Activated CD4-positive, alpha-beta T cell treated with anti-CD3 and anti-CD28 coated beads, Interleukin-2, amount 50 U/mL, for 16 hours (primary cell): ENCODE measurements around the gene OGN.
A peak's percentile ranks its signal among the peaks of the same experiment; 100 is the strongest.

Experiments
- DNase-seq: peaks from one replicate; pipeline ENCODE4 v3.0.0-alpha.2; 2020

The OGN gene

DNA sequence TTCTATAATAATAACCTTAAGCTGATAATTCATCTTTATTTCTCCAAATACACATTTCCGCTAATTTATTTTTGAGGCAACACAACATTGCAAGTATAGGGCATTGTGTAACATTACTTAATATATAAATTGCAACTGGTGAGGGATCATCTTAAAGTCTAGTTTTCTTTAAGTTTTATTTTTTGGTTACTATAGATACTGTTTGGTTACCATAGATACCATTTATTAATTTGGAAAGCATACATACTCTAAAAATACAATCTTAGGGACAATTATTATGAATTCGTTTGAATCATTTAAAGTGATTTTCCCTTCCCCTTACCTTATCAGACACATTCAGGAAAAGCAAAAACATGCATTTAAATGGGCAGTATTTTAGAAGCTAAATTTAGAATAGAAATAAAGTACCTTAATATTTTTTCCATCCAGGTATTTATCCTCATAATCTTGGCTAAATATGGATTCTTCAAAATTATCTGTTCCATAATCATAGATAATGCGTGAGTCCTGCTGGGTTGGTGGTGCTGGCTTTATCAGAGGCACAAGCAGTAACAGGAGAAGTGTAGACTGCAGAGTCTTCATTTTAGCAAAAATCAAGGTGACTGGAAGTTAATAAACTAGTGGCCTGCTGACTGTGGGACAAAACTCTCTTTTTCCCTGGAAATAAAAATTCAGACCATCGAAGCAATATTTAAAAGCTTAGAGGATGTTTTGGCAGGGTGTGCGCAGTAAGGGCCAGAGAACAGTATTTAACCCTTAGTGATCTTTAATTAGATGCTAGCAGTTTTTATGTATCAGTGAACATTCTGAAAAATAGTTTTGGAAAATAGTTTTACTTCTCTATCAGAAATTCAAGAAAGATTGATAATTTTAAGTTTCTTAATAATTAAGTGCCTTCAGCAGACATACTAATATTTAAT is 1.3 kb downstream of the OGN start:
- DNase-seq, result no peak

DNA sequence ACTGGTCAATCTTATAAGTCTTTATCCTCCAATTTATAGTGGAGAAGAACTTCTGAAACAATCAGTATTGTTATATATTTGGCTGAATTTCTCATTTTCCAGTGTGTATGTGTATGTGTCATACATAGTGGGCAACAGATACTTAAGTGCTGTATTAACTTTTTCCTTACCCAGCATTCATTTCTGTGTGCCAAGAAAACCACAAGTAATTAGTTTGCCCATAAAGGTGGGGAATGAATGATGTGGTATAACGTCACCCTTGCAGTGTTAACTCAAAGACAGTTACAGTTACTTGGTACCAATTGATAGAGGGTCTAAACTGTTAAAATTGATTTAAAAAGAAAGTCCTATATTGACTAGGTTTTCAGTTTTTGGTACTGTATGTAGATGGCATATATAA is 2.0 kb downstream of the OGN start:
- peak; percentile 10 for DNase-seq

GRCh38 chr9:92397853-92398252 is 6.5 kb downstream of the OGN start:
- DNase-seq, result no peak

DNA sequence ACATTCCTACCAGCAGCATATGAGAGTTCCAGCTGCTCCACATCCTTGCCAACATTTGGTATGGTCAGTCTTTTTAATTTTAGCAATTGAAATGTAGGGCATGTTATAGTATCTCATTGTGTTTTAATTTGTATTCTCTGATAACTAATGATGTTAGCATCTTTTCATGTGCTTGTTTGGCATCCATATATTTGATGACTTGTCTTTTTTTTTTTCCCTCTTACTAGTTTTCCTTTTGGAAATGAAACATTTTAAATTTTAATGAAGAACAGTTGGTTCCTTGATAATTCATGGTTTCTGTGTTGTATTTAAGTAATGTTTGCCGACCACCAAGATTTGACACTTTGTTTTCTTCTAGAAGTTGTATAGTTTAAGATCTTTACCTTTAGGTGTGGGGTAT is 8.8 kb downstream of the OGN start:
- DNase-seq, result no peak

DNA sequence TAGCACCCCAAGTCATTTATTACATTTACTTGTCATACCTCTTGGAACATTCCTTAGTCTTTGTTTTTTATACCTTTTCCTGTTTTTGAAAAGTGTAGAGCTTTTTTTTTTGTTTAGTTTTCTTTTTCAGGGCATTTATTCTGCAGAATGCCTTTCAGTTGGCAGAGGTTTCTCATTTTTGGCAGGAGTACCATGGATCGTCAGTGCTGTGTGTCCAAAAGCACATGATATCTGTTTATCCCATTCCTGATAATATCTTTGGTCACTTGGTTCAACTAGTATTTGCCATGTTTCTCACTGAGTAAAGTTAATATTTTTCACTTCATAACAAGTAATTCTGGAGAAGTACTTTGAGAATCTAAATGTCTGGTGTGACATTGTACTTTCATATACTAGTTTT is 10.7 kb downstream of the OGN start:
- no peak for DNase-seq

- DNase-seq, result no peak
These were observed 11.7 kb downstream of the OGN start for GRCh38 chr9:92392690-92393089.

DNA sequence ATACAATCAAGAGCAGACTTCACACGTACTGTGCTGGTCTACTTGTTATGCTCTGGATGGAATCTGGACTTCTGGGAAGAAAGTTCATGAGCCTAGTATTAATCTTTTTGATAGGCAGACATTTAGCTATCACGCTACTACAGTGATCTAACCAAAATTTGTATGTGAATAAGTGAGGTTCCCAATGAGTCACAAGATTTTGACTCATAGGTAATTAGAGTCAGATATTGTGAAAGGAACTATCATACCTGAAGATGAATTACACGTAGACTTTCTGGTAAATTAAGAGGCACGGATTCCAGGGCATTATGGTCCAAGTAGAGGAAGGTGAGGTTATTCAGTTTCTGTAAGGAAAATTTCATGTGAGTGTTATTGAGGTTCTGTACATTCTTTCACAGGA is 18.4 kb downstream of the OGN start:
- DNase-seq, result no peak

DNA sequence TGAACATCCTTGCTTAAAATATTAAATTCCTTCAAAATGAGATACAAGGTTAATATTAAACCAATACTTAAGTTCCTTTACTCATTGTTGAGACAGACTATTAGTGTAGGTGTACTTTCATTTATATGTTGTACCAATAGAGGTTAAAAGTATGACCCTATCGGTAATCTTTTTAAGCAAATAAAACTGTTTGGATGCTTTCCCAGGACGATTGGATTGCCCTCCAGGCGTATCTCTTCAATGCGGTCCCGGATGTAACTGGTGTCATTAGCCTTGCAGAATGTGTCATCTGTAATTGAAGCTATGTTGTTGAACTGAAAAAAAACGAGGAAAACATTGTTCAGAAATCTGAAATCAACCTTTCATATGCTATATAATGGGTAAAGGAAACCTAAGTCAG is 18.9 kb downstream of the OGN start:
- no peak for DNase-seq

GRCh38 chr9:92385001-92385400 is 19.4 kb downstream of the OGN start:
- DNase-seq, result no peak

DNA sequence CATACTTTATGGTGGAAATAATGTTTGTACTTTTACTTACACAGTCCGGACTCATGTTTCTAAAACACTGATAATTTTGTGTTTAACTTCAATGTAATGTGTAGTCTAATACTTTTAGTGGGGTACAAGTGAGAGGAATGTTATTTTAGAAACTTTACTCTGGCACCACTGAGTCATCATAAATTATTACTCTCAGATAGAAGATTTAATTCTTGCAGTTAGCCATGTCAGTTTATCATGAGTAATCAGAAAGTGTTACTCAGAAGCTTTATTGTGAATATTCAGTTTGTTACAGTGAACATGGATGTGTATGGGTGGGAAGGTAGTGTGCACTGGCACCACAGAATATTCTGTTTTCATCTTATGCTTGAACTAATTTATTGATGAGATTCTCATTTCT is 20.0 kb downstream of the OGN start:
- DNase-seq, result no peak

GRCh38 chr9:92381775-92382174 is 22.6 kb downstream of the OGN start:
- no peak for DNase-seq

DNA sequence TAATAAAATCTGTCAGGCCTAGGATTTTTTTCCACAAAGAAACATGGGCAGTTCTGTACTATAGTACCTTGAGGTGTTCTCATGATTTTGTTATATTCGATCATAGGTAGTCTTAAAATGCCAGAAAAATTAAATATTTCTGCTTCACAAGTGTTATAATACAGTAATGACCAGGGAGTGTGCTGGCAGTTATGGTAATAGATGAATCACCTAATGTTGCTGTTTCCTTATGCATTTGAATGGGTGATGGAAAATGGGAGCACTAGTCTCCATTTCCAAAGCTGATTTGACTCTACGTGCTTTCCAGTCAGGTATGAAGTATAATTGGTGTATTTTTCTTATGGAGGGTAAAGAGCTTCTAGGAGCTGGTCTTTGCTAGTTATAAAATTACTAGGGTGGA is 23.8 kb downstream of the OGN start:
- DNase-seq, result no peak

- DNase-seq, result no peak
These were observed 25.4 kb downstream of the OGN start for GRCh38 chr9:92378865-92379560.

DNA sequence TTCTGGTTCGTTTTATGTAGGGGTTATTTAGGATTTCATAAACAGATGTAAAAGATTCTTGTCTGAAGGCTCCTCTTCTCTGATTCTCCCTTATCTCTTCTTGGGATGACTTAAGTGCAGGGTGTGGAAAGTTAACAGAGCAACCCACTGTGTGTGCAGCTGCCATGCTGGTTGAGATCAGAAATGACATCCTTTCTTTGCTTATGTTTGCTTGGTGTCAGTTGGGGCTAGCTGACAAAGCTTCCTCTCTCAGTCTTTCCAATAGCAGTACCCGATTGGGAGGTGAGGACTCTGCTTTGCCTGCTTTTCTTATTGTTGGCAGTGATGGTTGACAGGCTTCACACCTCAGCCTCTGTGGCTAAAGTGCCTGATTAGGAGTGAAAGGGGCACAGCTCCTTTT is 26.5 kb downstream of the OGN start:
- DNase-seq, result no peak

DNA sequence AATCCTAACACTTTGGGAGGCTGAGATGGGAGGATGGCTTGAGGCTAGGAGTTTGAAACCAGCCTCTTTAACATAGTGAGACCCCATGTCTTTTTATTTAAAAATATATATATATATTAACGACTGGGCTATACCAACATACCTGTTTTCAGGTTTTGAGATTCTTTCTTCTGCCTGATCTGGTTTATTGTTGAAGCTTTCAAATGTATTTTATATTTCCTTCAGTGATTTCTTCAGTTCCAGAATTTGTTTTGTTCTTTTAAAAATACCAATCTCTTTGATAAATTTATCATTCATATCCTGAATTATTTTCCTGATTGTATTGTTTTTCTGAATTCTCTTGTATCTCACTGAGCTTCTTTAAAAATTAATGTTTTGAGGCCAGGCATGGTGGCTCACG is 31.2 kb downstream of the OGN start:
- DNase-seq, result no peak

GRCh38 chr9:92369075-92369474 is 35.3 kb downstream of the OGN start:
- DNase-seq, result no peak

DNA sequence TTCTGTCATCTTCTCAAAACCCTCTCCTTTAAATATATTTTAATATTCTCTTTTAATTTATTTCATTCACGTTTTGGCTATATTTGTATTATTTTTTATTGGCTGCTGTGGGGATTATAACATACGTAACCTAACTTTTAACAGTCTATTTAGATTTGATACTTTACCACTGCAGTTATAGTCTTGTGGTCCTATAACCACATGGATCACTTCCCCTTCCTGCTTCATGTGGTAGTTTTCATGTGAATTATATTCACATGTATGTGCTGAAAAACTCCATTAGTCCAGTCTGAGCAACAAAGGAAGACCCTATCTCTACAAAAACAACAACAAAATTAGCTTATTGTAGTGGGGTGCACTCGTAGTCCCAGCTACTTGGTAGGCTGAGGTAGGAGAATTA is 44.3 kb downstream of the OGN start:
- DNase-seq, result no peak

GRCh38 chr9:92359394-92359995 is 44.9 kb downstream of the OGN start:
- no peak for DNase-seq

DNA sequence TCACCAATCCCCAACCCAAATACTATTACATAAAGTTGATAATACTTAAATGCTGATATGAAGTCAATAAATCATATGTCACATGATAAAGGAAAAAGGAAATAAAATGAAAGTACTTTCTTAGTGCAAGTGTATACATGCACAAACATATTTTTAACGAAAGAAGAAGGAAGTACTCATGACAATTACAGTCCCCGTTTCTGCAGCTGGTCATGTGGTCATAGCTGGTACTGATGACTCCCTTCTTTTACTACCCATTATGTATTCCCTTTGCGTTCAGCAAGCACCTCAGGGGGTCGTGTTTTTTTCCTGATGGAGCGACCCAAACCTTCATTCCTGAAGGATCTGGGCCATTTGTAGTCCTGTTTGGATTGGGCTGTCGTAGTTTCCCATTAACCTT is 51.3 kb downstream of the OGN start:
- no peak for DNase-seq

GRCh38 chr9:92350740-92351133 is 53.6 kb downstream of the OGN start:
- DNase-seq, result no peak

- no peak for DNase-seq
These were observed 54.3 kb downstream of the OGN start for GRCh38 chr9:92349771-92350739.

GRCh38 chr9:92345582-92345981 is 58.8 kb downstream of the OGN start:
- no peak for DNase-seq
